Placental pericyte (primary cell): Measurements from ENCODE around the gene DHX30. TPM values are rescaled to one million over a fixed set of nuclear protein-coding genes. Genes with fewer than 3 reads are reported as not detected.

ENCODE experiments used
- small RNA-seq: library from RNA; depleted of rRNA; stranded (forward); fragments of <200 nt; gene quantifications from one replicate; pipeline ENCODE3, GENCODE V24; 2012; ENCODE audit warnings: low replicate concordance
- total RNA-seq: library from RNA; depleted of rRNA; stranded (reverse); fragments of >200 nt; gene quantifications from 2 replicates; pipeline ENCODE4 v1.2.3, GENCODE V29; 2012

The DHX30 gene, protein sequence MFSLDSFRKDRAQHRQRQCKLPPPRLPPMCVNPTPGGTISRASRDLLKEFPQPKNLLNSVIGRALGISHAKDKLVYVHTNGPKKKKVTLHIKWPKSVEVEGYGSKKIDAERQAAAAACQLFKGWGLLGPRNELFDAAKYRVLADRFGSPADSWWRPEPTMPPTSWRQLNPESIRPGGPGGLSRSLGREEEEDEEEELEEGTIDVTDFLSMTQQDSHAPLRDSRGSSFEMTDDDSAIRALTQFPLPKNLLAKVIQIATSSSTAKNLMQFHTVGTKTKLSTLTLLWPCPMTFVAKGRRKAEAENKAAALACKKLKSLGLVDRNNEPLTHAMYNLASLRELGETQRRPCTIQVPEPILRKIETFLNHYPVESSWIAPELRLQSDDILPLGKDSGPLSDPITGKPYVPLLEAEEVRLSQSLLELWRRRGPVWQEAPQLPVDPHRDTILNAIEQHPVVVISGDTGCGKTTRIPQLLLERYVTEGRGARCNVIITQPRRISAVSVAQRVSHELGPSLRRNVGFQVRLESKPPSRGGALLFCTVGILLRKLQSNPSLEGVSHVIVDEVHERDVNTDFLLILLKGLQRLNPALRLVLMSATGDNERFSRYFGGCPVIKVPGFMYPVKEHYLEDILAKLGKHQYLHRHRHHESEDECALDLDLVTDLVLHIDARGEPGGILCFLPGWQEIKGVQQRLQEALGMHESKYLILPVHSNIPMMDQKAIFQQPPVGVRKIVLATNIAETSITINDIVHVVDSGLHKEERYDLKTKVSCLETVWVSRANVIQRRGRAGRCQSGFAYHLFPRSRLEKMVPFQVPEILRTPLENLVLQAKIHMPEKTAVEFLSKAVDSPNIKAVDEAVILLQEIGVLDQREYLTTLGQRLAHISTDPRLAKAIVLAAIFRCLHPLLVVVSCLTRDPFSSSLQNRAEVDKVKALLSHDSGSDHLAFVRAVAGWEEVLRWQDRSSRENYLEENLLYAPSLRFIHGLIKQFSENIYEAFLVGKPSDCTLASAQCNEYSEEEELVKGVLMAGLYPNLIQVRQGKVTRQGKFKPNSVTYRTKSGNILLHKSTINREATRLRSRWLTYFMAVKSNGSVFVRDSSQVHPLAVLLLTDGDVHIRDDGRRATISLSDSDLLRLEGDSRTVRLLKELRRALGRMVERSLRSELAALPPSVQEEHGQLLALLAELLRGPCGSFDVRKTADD
- 55.6 and 118 TPM in 2 replicates for total RNA-seq

DNA sequence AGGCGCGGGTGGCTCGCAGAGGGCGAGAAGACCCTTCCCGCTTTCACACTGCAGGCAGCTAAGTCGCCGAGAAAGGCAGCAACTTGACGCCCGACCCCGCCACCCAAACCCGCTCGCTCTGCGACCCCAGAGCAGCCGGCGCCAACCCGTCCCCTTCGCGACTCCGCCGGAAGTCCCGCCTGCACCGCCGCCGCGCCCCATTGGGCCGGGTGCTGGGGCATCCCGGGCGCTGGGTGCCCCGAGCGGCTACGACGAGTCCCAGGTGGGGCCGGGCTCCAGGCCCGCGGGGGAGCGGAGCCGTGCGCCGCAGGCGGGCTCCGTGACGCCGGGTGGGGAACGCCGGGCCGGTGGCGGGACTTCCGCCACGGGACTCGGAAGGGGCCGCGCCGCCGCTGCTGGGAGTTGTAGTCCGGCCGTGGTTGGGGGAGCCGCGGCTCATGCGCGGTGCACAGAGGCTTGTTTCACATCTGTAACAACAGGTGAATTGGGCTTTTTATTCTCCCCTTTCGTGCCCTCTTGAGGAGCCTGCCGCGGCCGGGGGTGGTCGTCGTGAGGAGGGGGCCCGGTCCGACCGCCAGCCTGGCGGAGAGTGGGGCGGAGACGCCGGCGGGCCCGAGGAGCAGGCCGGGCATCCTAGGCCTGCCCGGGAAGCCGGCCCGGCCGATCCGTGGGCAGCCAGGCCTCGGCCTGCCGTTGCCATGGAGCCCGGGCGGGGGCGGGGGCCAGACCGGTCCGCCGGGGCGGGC, at the start of gene DHX30:
Gene DHX30, plus strand, starts transcription at position 405 of the 746 bp plus-strand sequence. CDS start 7,546 bp downstream, outside the sequence.

DNA sequence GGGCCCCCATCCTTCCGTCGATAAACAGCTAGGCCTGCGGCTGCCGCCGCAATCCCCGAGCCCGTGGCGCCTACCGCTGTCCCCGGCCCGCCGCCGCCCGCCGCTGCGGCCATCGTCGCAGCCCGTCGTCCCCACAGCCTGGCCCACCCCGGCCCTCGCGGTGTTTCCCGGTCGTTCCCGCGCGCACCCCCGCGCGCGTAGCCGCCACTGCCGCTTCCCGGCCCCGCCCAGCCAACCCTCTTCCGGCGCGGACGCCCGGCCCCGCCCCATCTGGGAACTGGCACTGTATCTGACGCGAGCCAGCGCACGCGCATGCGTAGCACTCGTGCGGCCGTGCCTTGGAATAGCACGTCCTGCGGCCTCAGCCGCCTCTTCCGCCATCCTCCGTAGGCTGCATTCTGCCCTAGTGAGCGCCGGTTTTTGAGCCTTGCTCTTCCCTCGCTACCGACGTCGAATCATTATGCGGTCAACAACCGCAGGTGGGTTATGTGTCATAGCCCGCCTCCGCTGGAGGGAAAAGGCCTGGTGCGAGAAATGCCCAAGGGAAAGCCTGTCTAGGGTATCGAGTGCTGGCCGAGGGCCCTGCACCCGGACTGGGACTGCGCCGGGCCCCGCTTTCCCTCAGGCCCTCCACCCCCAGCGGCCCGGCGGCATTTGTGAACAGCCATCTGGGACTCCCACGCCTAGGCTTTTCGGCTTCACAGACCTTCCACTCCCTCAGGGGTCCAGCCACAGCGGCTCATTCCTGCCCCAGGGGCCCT, 21.1 kb upstream of the DHX30 start, which contains the start of gene SMARCC1:
Gene SMARCC1, minus strand, starts transcription at position 209 of the 761 bp plus-strand sequence. Its CDS starts 96 bp downstream, at position 113.

Small RNA genes lying within 50 kb of the gene (small RNA-seq; reads per million reads assigned to genes)
- 29.6 reads per million, percentile 97 among the genes with 10 or more reads in this experiment for gene MIR1226
- not detected for gene RF02271

Other genes with a start within 250 kb of the DHX30 start
- gene CSPG5, start 224.3 kb upstream of the DHX30 start, total RNA-seq = 0.14 TPM in 1 of 2 replicates, not detected in the other
- gene SMARCC1, start 21.2 kb upstream of the DHX30 start, total RNA-seq = 44.0 and 59.8 TPM in 2 replicates
- gene MAP4, start 213.3 kb downstream of the DHX30 start, total RNA-seq = 145 and 161 TPM in 2 replicates